ENCODE results near the gene KANSL1. TPM values are rescaled to one million over a fixed set of nuclear protein-coding genes. Genes with fewer than 3 reads are reported as not detected.

KANSL1 gene
- total and polyA plus RNA-seq, 9 of the 15 experiments (the other 6 are each of a cell fraction or from before 2014, with no cell fraction given), result 3.6 to 55.4 (median 31.8) TPM

GRCh38 chr17:46121841-46122485, 71.3 kb downstream of the KANSL1 start:
- FAIRE-seq (no peak), DNase-seq (ENCODE audit: extremely low read depth in 1 of 4, low spot score in 3 of 4) (no peak), ATAC-seq (no peak)
- no peaks in the 10 kb centered on the region for H3K27me3 ChIP-seq (ENCODE audit: control insufficient read depth in 2 of 2, insufficient read depth in 2 of 2, low read length in 2 of 2)
- WGBS (ENCODE audit: insufficient coverage, low coverage, missing lambda C conversion rate), result 80% methylated on average over 5 of the region's 5 CpGs
- H3K27ac ChIP-seq (ENCODE audit: extremely low read depth, low read depth, low read length), result no peak overlapping the region
- H4K20me1 ChIP-seq (replicated peaks; ENCODE audit: control insufficient read depth, insufficient read depth, low read length), result peaks cover 47% of the 10 kb centered on the region
- peaks cover 0 to 23% of the 10 kb centered on the region in 2 experiments; a peak in 3 of 5 replicates for H3K4me1 ChIP-seq (replicated peaks in 1 of 2; ENCODE audit: control insufficient read depth in 2 of 2, insufficient read depth in 2 of 2, low read length in 2 of 2)
- TF ChIP-seq PTBP1 (IDR thresholded peaks at IDR 0.05; ENCODE audit: low read depth, low read length) (no peak), TEAD4 (IDR thresholded peaks at IDR 0.05; ENCODE audit: low read length) (no peak), TEAD4 (CRISPR knock-in tag; IDR thresholded peaks at IDR 0.05; ENCODE audit: borderline replicate concordance) (no peak), ETV5 (CRISPR knock-in tag; IDR thresholded peaks at IDR 0.05; ENCODE audit: low read depth) (no peak), NCOA6 (IDR thresholded peaks at IDR 0.05) (no peak), HDGF (IDR thresholded peaks at IDR 0.05) (no peak), TAL1 (IDR thresholded peaks at IDR 0.05) (no peak), BRF2 (IDR thresholded peaks at IDR 0.05; ENCODE audit: borderline replicate concordance, insufficient read depth, insufficient read length) (no peak), HIVEP1 (CRISPR knock-in tag; IDR thresholded peaks at IDR 0.05) (no peak), AFF4 (CRISPR knock-in tag; IDR thresholded peaks at IDR 0.05) (no peak)
- no peak overlapping the region for H2AFZ ChIP-seq (ENCODE audit: low read depth, low read length)
- peaks cover 9% of the 10 kb centered on the region; the same call in 2 of the 3 replicates for H3K36me3 ChIP-seq (ENCODE audit: control insufficient read depth, insufficient read depth, low read length)
- ChIA-PET POLR2A (interaction anchor here (1.2 to 5.7 kb wide), 3 partner anchors 10 to 23 kb away, joined by 4 to 29 read pairs (median 9); no protein-coding TSS in a partner anchor), CTCF (ENCODE audit: low intra/inter-chr PET ratio) (no interaction called here)
- no peak overlapping the region for H3K4me3 ChIP-seq
- H3K9ac ChIP-seq (ENCODE audit: insufficient read depth in 1 of 2, low read depth in 2 of 2, low read length in 2 of 2), result no peak overlapping the region
- in situ Hi-C loops (cut with MboI), result loop anchor here (10.0 kb wide), 1 partner anchor 547 kb away; no protein-coding TSS in a partner anchor
- no peak overlapping the region for H3K4me2 ChIP-seq (ENCODE audit: insufficient read depth, low read length)
- BruUV-seq (replicated peaks), result no TSS peak
- intact Hi-C loops (cut with micrococcal nuclease), result no loop called here
- peaks cover 3% of the 10 kb centered on the region for H3K9me1 ChIP-seq (ENCODE audit: control insufficient read depth, insufficient read depth, low read length)
- peaks cover 98% of the 10 kb centered on the region for H3K79me2 ChIP-seq (ENCODE audit: control insufficient read depth, insufficient read depth, low read length)
- H3K9me3 ChIP-seq (replicated peaks; ENCODE audit: control insufficient read depth, insufficient read depth, low read depth, low read length), result no peaks in the 10 kb centered on the region

All from K562 (cell line).